Astrocyte of the cerebellum (primary cell): ENCODE measurements around the gene MYLK.

Experiments
- DNase-seq: peaks from one replicate; pipeline ENCODE4 v3.0.0-alpha.2; 2011; ENCODE audit warnings: low read depth
- H3K4me3 ChIP-seq: 2 replicates; pipeline ENCODE4 v1.5.1; 2011; ENCODE audit warnings: mild to moderate bottlenecking, low read depth, low read length, moderate library complexity
- CTCF ChIP-seq: IDR thresholded peaks from 2 replicates; pipeline ENCODE4 v1.5.1; 2012; ENCODE audit warnings: low read length, low read depth, moderate library complexity, mild to moderate bottlenecking; ENCODE audit errors: missing control alignments
- in situ Hi-C: cut with HindIII; loops from 2 replicates; pipeline ENCODE4 v1.10.0; 2017; ENCODE audit warnings: low sequenced_read_pairs

MYLK gene

GRCh38 chr3:123576122-123576521 is 308.0 kb downstream of the MYLK start:
- in situ Hi-C loops = no loop called here
- H3K4me3 ChIP-seq = no peak overlapping the region
- TF ChIP-seq CTCF = no peak
- no peak for DNase-seq

GRCh38 chr3:123571973-123572365 is 312.2 kb downstream of the MYLK start:
- no peak overlapping the region for H3K4me3 ChIP-seq
- in situ Hi-C loops = loop anchor here (25.0 kb wide), 1 partner anchor 235 kb away; no protein-coding TSS in a partner anchor
- no peak for TF ChIP-seq CTCF
- no peak for DNase-seq

- no peak for DNase-seq
- TF ChIP-seq CTCF = no peak
- in situ Hi-C loops = loop anchor here (25.0 kb wide), 1 partner anchor 234 kb away; no protein-coding TSS in a partner anchor
- no peak overlapping the region for H3K4me3 ChIP-seq
Measured at GRCh38 chr3:123571264-123571972, 312.7 kb downstream of the MYLK start.

- H3K4me3 ChIP-seq = no peak overlapping the region
- no peak for DNase-seq
- TF ChIP-seq CTCF = no peak
- in situ Hi-C loops = loop anchor here (25.0 kb wide), 1 partner anchor 232 kb away; no protein-coding TSS in a partner anchor
Measured at GRCh38 chr3:123568875-123569274, 315.3 kb downstream of the MYLK start.

GRCh38 chr3:123568034-123568433 is 316.1 kb downstream of the MYLK start:
- H3K4me3 ChIP-seq = no peak overlapping the region
- in situ Hi-C loops = loop anchor here (25.0 kb wide), 1 partner anchor 231 kb away; no protein-coding TSS in a partner anchor
- no peak for DNase-seq
- TF ChIP-seq CTCF = no peak

GRCh38 chr3:123564056-123564455 is 320.1 kb downstream of the MYLK start:
- no peak for TF ChIP-seq CTCF
- DNase-seq = no peak
- in situ Hi-C loops = loop anchor here (25.0 kb wide), 1 partner anchor 227 kb away; no protein-coding TSS in a partner anchor
- no peak overlapping the region for H3K4me3 ChIP-seq
